GM12878 (cell line): ENCODE data around the gene ACTG1. TPM values are rescaled to one million over a fixed set of nuclear protein-coding genes. Genes with fewer than 3 reads are reported as not detected.

Source experiments
- ATAC-seq: fragments of 200-7000 bp; cut with Tn5 transposase; 3 replicates; pipeline ENCODE4 v1.9.1; 2020; ENCODE audit warnings: mild to moderate bottlenecking, moderate library complexity
- BruUV-seq: library from RNA; stranded (reverse); fragments of 400-500 nt; replicated peaks from 2 replicates; lab custom pipeline; 2021; lab: Mats Ljungman, UMichigan
- CTCF ChIA-PET: fragments of 300-600 bp; sonication (Branson Sonifier 250); formaldehyde crosslinking; extraction: SDS; loops from one replicate; lab custom pipeline; 2021; ENCODE audit warnings: inconsistent platforms; lab: Yijun Ruan, JAX
- POLR2A ChIA-PET: fragments of 350-600 bp; formaldehyde crosslinking; extraction: SDS; loops from one replicate; lab custom pipeline; 2021; ENCODE audit warnings: inconsistent platforms; lab: Charles Lee
- RAD21 ChIA-PET: fragments of 300-600 bp; sonication (Branson Sonifier 250); formaldehyde crosslinking; loops from one replicate; lab custom pipeline; 2023; ENCODE audit warnings: antibody characterized with exemption; ENCODE audit not compliant: unreplicated experiment; lab: Charles Lee
- SMC1A ChIA-PET: fragments of 300-600 bp; sonication (Branson Sonifier 250); formaldehyde crosslinking; loops from one replicate; lab custom pipeline; 2023; ENCODE audit not compliant: unreplicated experiment, uncharacterized antibody; lab: Charles Lee
- DNase-seq: peaks from one replicate; pipeline ENCODE4 v3.0.0-alpha.2; 2011; ENCODE audit warnings: low read depth, low spot score
- FAIRE-seq: peaks from 3 replicates; lab custom pipeline; 2011; peaks lifted over from hg19 to GRCh38; lab: Jason Lieb, UNC
- H2AFZ ChIP-seq: 2 replicates; pipeline ENCODE4 v1.6.0; 2011; ENCODE audit warnings: low read depth, low read length, control low read depth; ENCODE audit not compliant: control insufficient read depth
- H3K27ac ChIP-seq: 2 replicates; pipeline ENCODE4 v1.5.1; 2011; ENCODE audit warnings: control low read depth; ENCODE audit not compliant: control insufficient read depth, insufficient read depth
- H3K27me3 ChIP-seq, 2 experiments: replicated peaks in 1 of 2; 2 replicates each; pipeline versions ENCODE4 v1.6.0 to v1.6.1; 2011; ENCODE audit warnings: low read length in 1 of 2; ENCODE audit not compliant: control insufficient read depth in 2 of 2, insufficient read depth in 2 of 2
- H3K36me3 ChIP-seq, 2 experiments: 2 replicates each; pipeline ENCODE4 v1.5.1; 2011; ENCODE audit warnings: low read length in 1 of 2; ENCODE audit not compliant: control insufficient read depth in 2 of 2, insufficient read depth in 2 of 2
- H3K4me1 ChIP-seq: 2 replicates; pipeline ENCODE4 v1.6.1; 2011; ENCODE audit warnings: mild to moderate bottlenecking, low read length, moderate library complexity, mixed read lengths; ENCODE audit not compliant: control insufficient read depth, insufficient read depth
- H3K4me2 ChIP-seq: 2 replicates; pipeline ENCODE4 v1.6.0; 2011; ENCODE audit warnings: control low read depth; ENCODE audit not compliant: control insufficient read depth, insufficient read depth
- H3K4me3 ChIP-seq: fragments of 200-600 bp; sonication (generic); 2 replicates; pipeline ENCODE4 v1.5.1; 2016
- H3K79me2 ChIP-seq: 2 replicates; pipeline ENCODE4 v1.6.0; 2011; ENCODE audit warnings: low read length; ENCODE audit not compliant: control insufficient read depth, insufficient read depth
- H3K9ac ChIP-seq: 2 replicates; pipeline ENCODE4 v1.8.0; 2011; ENCODE audit warnings: low read length, control low read depth, mixed read lengths; ENCODE audit not compliant: control insufficient read depth, insufficient read depth
- H3K9me3 ChIP-seq: replicated peaks from 3 replicates; pipeline ENCODE4 v1.5.1; 2011; ENCODE audit warnings: mild to moderate bottlenecking, low read length; ENCODE audit not compliant: control insufficient read depth, insufficient read depth
- H4K20me1 ChIP-seq: 2 replicates; pipeline ENCODE4 v1.6.0; 2011; ENCODE audit not compliant: control insufficient read depth, insufficient read depth
- CHD4 ChIP-seq: fragments of 200-600 bp; sonication (generic); IDR thresholded peaks from 2 replicates; pipeline ENCODE4 v1.6.1; 2016; ENCODE audit warnings: mild to moderate bottlenecking
- EP300 ChIP-seq, 2 experiments: fragments of 150-350 bp in 1 of 2; IDR thresholded peaks; 2 replicates each; pipeline ENCODE4 v1.6.1; 2011 to 2012; ENCODE audit warnings: low read depth in 2 of 2, low read length in 2 of 2, borderline replicate concordance in 1 of 2, improper control_type of control experiment in 1 of 2, inconsistent platforms in 1 of 2; ENCODE audit not compliant: control insufficient read depth in 1 of 2
- HDAC2 ChIP-seq: fragments of 200-600 bp; sonication (generic); IDR thresholded peaks from 2 replicates; pipeline ENCODE4 v1.6.1; 2017
- HDAC6 ChIP-seq: fragments of 200-600 bp; sonication (generic); IDR thresholded peaks from one replicate; pipeline ENCODE4 v1.8.0; 2017; ENCODE audit warnings: antibody characterized with exemption; ENCODE audit not compliant: unreplicated experiment
- JUNB ChIP-seq: IDR thresholded peaks from 2 replicates; pipeline ENCODE4 v1.6.1; 2016; ENCODE audit warnings: antibody characterized with exemption, mild to moderate bottlenecking
- LARP7 ChIP-seq: fragments of 450-650 bp; IDR thresholded peaks from 2 replicates; pipeline ENCODE4 v1.6.1; 2017; ENCODE audit warnings: mild to moderate bottlenecking
- NFYB ChIP-seq: IDR thresholded peaks from 2 replicates; pipeline ENCODE4 v1.6.1; 2011; ENCODE audit warnings: low read depth, mild to moderate bottlenecking, low read length, improper control_type of control experiment, moderate library complexity; ENCODE audit not compliant: insufficient read depth
- RAD21 ChIP-seq: IDR thresholded peaks from 2 replicates; pipeline ENCODE4 v1.6.1; 2011; ENCODE audit warnings: mild to moderate bottlenecking, low read depth, low read length, moderate library complexity; ENCODE audit not compliant: insufficient read depth
- SIN3A ChIP-seq: IDR thresholded peaks from 2 replicates; pipeline ENCODE4 v1.6.1; 2012; ENCODE audit warnings: low read depth, low read length, improper control_type of control experiment
- ZNF274 ChIP-seq: IDR thresholded peaks from one replicate; pipeline ENCODE4 v1.8.0; 2011; ENCODE audit not compliant: insufficient read length, insufficient read depth
- WGBS: methylation state at CpG from one replicate; pipeline ENCODE4 v1.1.6; 2016; ENCODE audit warnings: low lambda C conversion rate; ENCODE audit not compliant: insufficient replicate concordance, insufficient coverage; ENCODE audit errors: missing lambda C conversion rate; 5-methylcytosine and 5-hydroxymethylcytosine counted together
- in situ Hi-C: fragments of 300-500 bp; cut with MboI; formaldehyde crosslinking; loops from 9 replicates; pipeline ENCODE4 v1.14.3; 2018; ENCODE audit warnings: mixed read lengths
- intact Hi-C: fragments of 100-400 bp; cut with micrococcal nuclease; formaldehyde crosslinking; loops from one replicate; pipeline ENCODE4 v1.14.2; 2022; ENCODE audit not compliant: unreplicated experiment
- polyA plus RNA-seq, 11 experiments: library from polyadenylated mRNA; depleted of rRNA in 4 of 11; unstranded in 6 of 11; stranded (reverse) in 5 of 11; fragments of >200 nt; fragmentation: Nextera tagmentation in 4 of 11; fragmentation: Illumina TruSeq in 1 of 11; extraction: Ambion mirVana in 4 of 11; extraction: Trizol in 1 of 11; gene quantifications; 1 replicate in 1 of 11; 2 replicates in 10 of 11; pipeline versions ENCODE4 v1.2.1 to v1.2.3, GENCODE V29; 2011 to 2016; ENCODE audit warnings: inconsistent platforms in 2 of 11, missing spikeins in 2 of 11, low read depth in 1 of 11
- total RNA-seq, 4 experiments: library from RNA; depleted of rRNA in 3 of 4; stranded (reverse); fragments of >200 nt in 3 of 4; fragmentation: Illumina TruSeq in 1 of 4; extraction: Trizol in 1 of 4; gene quantifications; 2 replicates each; pipeline versions ENCODE4 v1.2.1 to v1.2.3, GENCODE V29; 2013 to 2021
- TF ChIP-seq, protein P1 (sequence below): fragments of 150-350 bp; IDR thresholded peaks from 2 replicates; pipeline ENCODE4 v1.6.1; 2014; ENCODE audit warnings: mild to moderate bottlenecking, low read depth, low read length

ACTG1 gene
- total and polyA plus RNA-seq, 10 of the 15 experiments (the other 5 are each of a cell fraction or from before 2014, with no cell fraction given): 810 to 6,105 (median 3,650) TPM

DNA sequence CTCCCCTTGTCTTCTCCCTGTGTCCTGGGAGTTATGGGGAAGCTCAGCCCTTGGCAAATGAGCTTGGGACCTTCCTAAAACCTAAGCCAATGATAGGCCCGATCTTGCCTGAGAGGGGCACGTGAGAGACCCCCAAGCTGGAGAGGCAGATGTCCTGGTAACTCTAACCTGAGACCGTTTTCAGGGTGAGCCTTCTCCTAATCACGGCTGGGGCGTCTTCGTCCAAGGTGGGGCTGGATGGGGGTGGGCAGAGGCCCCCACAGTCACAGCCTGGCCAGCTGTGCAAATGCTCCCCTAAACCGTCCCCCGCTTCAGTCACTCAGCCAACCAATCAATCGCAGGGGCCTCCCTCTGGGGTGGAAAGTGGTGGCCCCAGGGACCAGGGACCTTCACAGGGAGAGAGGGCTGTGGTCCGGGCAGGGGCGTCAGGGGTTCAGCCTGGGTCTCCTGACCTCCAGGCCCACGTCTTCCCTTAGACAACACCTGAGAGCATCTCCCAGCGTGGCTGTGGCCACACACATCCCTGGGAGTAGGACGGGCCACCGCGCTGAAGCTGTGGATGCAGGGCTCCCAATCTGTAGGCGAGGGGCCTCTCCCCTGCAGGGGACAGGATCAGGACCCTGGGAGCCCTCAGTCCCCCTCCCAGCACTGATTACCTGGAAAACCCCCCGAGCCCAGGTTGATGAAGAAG, 30.6 kb downstream of the ACTG1 start:
- no TSS peak for BruUV-seq
- FAIRE-seq (no peak), ATAC-seq (no peak)
- CTCF ChIA-PET: no interaction called here
- in situ Hi-C loops: loop anchor here (25.0 kb wide), 1 partner anchor 345 kb away; no protein-coding TSS in a partner anchor
- H3K27ac ChIP-seq: no peak overlapping the region
- H2AFZ ChIP-seq: no peak overlapping the region
- peaks cover 12% of the 10 kb centered on the region for H3K4me1 ChIP-seq
- H3K9me3 ChIP-seq: no peaks in the 10 kb centered on the region
- TF ChIP-seq LARP7 (no peak), HDAC2 (no peak), RAD21 (no peak)
- TF ChIP-seq, all 136 proteins: peak for 0
- intact Hi-C loops: loop anchor here (5.0 kb wide), 2 partner anchors 340 to 380 kb away; no protein-coding TSS in a partner anchor
- Histone ChIP-seq H3K36me3 (no peaks in the 10 kb centered on the region), H3K79me2 (no peaks in the 10 kb centered on the region), H3K27me3 (peaks cover 3 to 8% of the 10 kb centered on the region in 2 experiments; a peak in 3 of 4 replicates), H3K9ac (no peak overlapping the region), H3K4me2 (no peak overlapping the region), H4K20me1 (no peaks in the 10 kb centered on the region), H3K4me3 (no peak overlapping the region)
- ChIA-PET POLR2A (no interaction called here), RAD21 (interaction anchor here (4.2 kb wide), 1 partner anchor 228 kb away, joined by 27 read pairs; no protein-coding TSS in a partner anchor), SMC1A (interaction anchor here (2.9 kb wide), 1 partner anchor 27 kb away, joined by 9 read pairs; no protein-coding TSS in a partner anchor)
- no peak for DNase-seq
- WGBS: 28% methylated on average over 18 of the region's 18 CpGs

DNA sequence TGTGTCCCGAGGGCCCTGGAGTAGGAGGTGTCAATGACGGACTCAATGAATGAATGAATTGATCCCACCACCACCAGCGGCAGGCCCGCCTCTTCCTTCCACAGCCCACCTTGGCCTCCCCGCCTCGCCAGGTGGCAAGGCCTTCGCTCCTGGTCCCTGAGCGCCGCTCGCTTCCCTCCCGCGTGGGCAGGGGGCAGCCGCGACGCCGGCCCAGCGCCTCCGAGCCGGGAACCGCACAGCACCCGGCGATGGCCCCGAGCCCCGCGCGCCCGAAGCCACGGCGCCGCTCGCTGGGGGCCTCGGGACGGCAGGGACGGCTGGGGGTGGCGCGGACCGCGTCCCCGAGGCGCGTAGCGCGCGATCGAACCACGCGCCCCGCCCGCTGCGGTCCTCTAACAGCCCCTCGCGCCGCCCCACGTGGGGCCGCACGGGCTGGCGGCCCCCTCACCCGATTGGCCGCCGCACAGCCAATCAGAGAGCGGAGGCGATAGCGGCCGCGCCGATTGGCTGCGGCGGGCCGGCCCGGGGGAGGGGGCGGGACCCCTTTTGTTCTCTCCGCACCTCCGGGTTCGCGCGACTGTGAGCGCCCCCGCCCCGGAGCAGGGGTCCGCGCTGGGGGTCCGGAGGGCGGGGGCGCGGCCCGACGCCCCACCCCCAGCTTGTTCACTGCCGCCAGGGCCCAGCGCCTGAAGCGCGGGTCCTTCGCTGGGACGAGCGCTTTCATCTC, 31.4 kb downstream of the ACTG1 start:
- H3K79me2 ChIP-seq: no peaks in the 10 kb centered on the region
- in situ Hi-C loops: loop anchor here (25.0 kb wide), 1 partner anchor 344 kb away; no protein-coding TSS in a partner anchor
- TF ChIP-seq NFYB: peak; percentile 55; the same call in 1 of the 2 replicates
- TF ChIP-seq CHD4: no peak
- no peak for TF ChIP-seq HDAC6
- TF ChIP-seq ZNF274: no peak
- TF ChIP-seq SIN3A: no peak
- TF ChIP-seq JUNB: no peak
- TF ChIP-seq, protein P1, sequence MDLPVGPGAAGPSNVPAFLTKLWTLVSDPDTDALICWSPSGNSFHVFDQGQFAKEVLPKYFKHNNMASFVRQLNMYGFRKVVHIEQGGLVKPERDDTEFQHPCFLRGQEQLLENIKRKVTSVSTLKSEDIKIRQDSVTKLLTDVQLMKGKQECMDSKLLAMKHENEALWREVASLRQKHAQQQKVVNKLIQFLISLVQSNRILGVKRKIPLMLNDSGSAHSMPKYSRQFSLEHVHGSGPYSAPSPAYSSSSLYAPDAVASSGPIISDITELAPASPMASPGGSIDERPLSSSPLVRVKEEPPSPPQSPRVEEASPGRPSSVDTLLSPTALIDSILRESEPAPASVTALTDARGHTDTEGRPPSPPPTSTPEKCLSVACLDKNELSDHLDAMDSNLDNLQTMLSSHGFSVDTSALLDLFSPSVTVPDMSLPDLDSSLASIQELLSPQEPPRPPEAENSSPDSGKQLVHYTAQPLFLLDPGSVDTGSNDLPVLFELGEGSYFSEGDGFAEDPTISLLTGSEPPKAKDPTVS: no peak
- no peak for TF ChIP-seq EP300 (IDR thresholded peaks at IDR 0.05; ENCODE audit: borderline replicate concordance in 1 of 2, control insufficient read depth in 1 of 2, low read depth in 2 of 2, low read length in 2 of 2)
- TF ChIP-seq, all 136 proteins: peak for 1
- Histone ChIP-seq H3K36me3 (no peaks in the 10 kb centered on the region), H3K27ac (no peak overlapping the region), H3K4me1 (peaks cover 12% of the 10 kb centered on the region), H3K4me3 (no peak overlapping the region), H3K9me3 (no peaks in the 10 kb centered on the region), H3K9ac (no peak overlapping the region), H2AFZ (no peak overlapping the region), H3K4me2 (no peak overlapping the region), H4K20me1 (no peaks in the 10 kb centered on the region), H3K27me3 (peaks cover 3 to 8% of the 10 kb centered on the region in 2 experiments; a peak in 3 of 4 replicates)
- ATAC-seq: no peak
- 61% methylated on average over 58 of the region's 94 CpGs for WGBS
- CTCF ChIA-PET: no interaction called here
- DNase-seq: no peak
- POLR2A ChIA-PET: no interaction called here
- intact Hi-C loops: loop anchor here (5.0 kb wide), 2 partner anchors 339 to 379 kb away; no protein-coding TSS in a partner anchor
- SMC1A ChIA-PET: no interaction called here
- no peak for FAIRE-seq
- RAD21 ChIA-PET: no interaction called here
- no TSS peak for BruUV-seq
